Spleen (tissue), 11 donors: Measurements from ENCODE around the gene TWIST1. TPM values are rescaled to one million over a fixed set of nuclear protein-coding genes. Genes with fewer than 3 reads are reported as not detected.

Experiments used
- DNase-seq: peaks from one replicate; pipeline ENCODE4 v3.0.0-alpha.2; 2020
- H3K27ac ChIP-seq, 8 donors: fragments of 200-600 bp; sonication (generic) in 7 of 8; 1 replicate in 4 of 8; 2 replicates in 4 of 8; pipeline versions ENCODE4 v1.5.0 to v1.8.0; 2016 to 2021; ENCODE audit warnings: inconsistent platforms in 4 of 8, mild to moderate bottlenecking in 4 of 8, moderate library complexity in 1 of 8
- H3K27me3 ChIP-seq, 7 donors: fragments of 200-600 bp; sonication (generic) in 6 of 7; replicated peaks in 1 of 7; 1 replicate in 4 of 7; 2 replicates in 3 of 7; pipeline versions ENCODE4 v1.5.0 to v1.8.0; 2016 to 2021; ENCODE audit warnings: inconsistent platforms in 3 of 7, mild to moderate bottlenecking in 1 of 7
- H3K36me3 ChIP-seq, 6 donors: fragments of 200-600 bp; sonication (generic) in 5 of 6; 1 replicate in 4 of 6; 2 replicates in 2 of 6; pipeline versions ENCODE4 v1.5.0 to v1.8.0; 2016 to 2021; ENCODE audit warnings: inconsistent platforms in 2 of 6
- H3K4me1 ChIP-seq, 6 donors: fragments of 200-600 bp; sonication (generic) in 5 of 6; 1 replicate in 3 of 6; 2 replicates in 3 of 6; pipeline versions ENCODE4 v1.5.0 to v1.8.0; 2016 to 2021; ENCODE audit warnings: inconsistent platforms in 3 of 6
- H3K4me3 ChIP-seq, 8 donors: fragments of 200-600 bp; sonication (generic) in 7 of 8; 1 replicate in 4 of 8; 2 replicates in 4 of 8; pipeline versions ENCODE4 v1.5.0 to v1.8.0; 2016 to 2021; ENCODE audit warnings: inconsistent platforms in 4 of 8, mild to moderate bottlenecking in 4 of 8, moderate library complexity in 2 of 8
- H3K9me3 ChIP-seq, 8 donors: fragments of 200-600 bp; sonication (generic) in 7 of 8; 1 replicate in 4 of 8; 2 replicates in 4 of 8; pipeline versions ENCODE4 v1.5.0 to v1.8.0; 2016 to 2021; ENCODE audit warnings: inconsistent platforms in 4 of 8
- CTCF ChIP-seq, 11 experiments: fragments of 200-600 bp in 7 of 11; fragments of 450-650 bp in 4 of 11; sonication (generic) in 4 of 11; IDR thresholded peaks in 8 of 11; conservative IDR thresholded peaks in 3 of 11; 1 replicate in 7 of 11; 2 replicates in 4 of 11; pipeline versions ENCODE4 v1.4.0 to v1.8.0; 2016 to 2021; ENCODE audit warnings: antibody characterized with exemption in 11 of 11, inconsistent platforms in 4 of 11, mild to moderate bottlenecking in 1 of 11
- POLR2A ChIP-seq, 3 donors: fragments of 450-650 bp; IDR thresholded peaks; one replicate each; pipeline ENCODE4 v1.5.1; 2017; ENCODE audit warnings: antibody characterized with exemption in 3 of 3, mild to moderate bottlenecking in 1 of 3
- POLR2AphosphoS5 ChIP-seq, 3 donors: sonication (generic); formaldehyde crosslinking; IDR thresholded peaks; one replicate each; pipeline ENCODE4 v1.5.1; 2017; ENCODE audit warnings: antibody characterized with exemption in 3 of 3
- WGBS, 5 donors: extraction: QIAGEN DNeasy Blood & Tissue Kit in 3 of 5; methylation state at CpG; one replicate each; pipeline versions ENCODE4 v1.1.5 to v1.1.7; 2013 to 2018; 5-methylcytosine and 5-hydroxymethylcytosine counted together
- intact Hi-C: fragments of 100-400 bp; cut with DNase I; formaldehyde crosslinking; loops from one replicate; pipeline ENCODE4 v1.15.0; 2023; ENCODE audit warnings: low total_unique reads
- polyA plus RNA-seq, 3 donors: library from polyadenylated mRNA; stranded (reverse); fragments of 200-250 nt; gene quantifications; one replicate each; pipeline ENCODE4 v1.2.1, GENCODE V29; 2013
- total RNA-seq, 7 donors: library from RNA; depleted of rRNA in 3 of 7; stranded (reverse); fragments of >200 nt in 3 of 7; fragmentation: NEBNext Ultra II Directional in 4 of 7; extraction: Animal tissue kit (Norgen Biotek cat#: 25700) in 4 of 7; gene quantifications; one replicate each; pipeline versions ENCODE4 v1.1.0 to v1.2.1, GENCODE V29; 2016 to 2021
- donor health status: healthy with polysubstance abuse.
- donor health status: DM: no; HTN: no; CAD: no; lungs with moderate emphysema.
- donor health status: DM: no; HTN: no; CAD: no.
- donor health status: Bipolar disorder and iron deficiency.
- donor health status: healthy.
- donor health status: DM: no; HTN: no; CAD: no.
- donor health status: DM: yes; HTN: yes; CAD: no.

TWIST1 gene
- total and polyA plus RNA-seq, 10 donors, result 0.33 TPM; not detected in 9

- DNase-seq, result no peak
- 14 to 22% (median 20%) methylated on average over 11 of the region's 11 CpGs for WGBS, 5 donors
- no peak for TF ChIP-seq POLR2A (IDR thresholded peaks at IDR 0.05)
- TF ChIP-seq POLR2AphosphoS5 (IDR thresholded peaks at IDR 0.05), result no peak
- no peak for TF ChIP-seq CTCF (IDR thresholded peaks at IDR 0.05 in 8 of 11, conservative IDR thresholded peaks at IDR 0.05 in 3 of 11)
- Histone ChIP-seq H3K36me3 (no peaks in the 10 kb centered on the region), H3K27ac (no peak overlapping the region), H3K4me1 (peaks cover 0 to 33% (median 25%) of the 10 kb centered on the region in 6 donors), H3K4me3 (no peak overlapping the region), H3K27me3 (peaks cover 4 to 100% (median 96%) of the 10 kb centered on the region in 7 donors), H3K9me3 (no peaks in the 10 kb centered on the region)
- intact Hi-C loops, result no loop called here
Measured at GRCh38 chr7:19109000-19109946, 8.2 kb downstream of the TWIST1 start.

GRCh38 chr7:19107356-19108146 lies 9.9 kb downstream of the TWIST1 start:
- no peak overlapping the region for H3K27ac ChIP-seq
- TF ChIP-seq POLR2A (IDR thresholded peaks at IDR 0.05) (no peak), CTCF (IDR thresholded peaks at IDR 0.05 in 8 of 11, conservative IDR thresholded peaks at IDR 0.05 in 3 of 11) (no peak), POLR2AphosphoS5 (IDR thresholded peaks at IDR 0.05) (no peak)
- DNase-seq, result no peak
- peak overlapping the region in 4 of 8 donors; percentile 7 to 44 (median 12) for H3K4me3 ChIP-seq
- H3K4me1 ChIP-seq, result peaks cover 0 to 31% (median 25%) of the 10 kb centered on the region in 6 donors
- 2 to 4% (median 2%) methylated on average over 48 of the region's 48 CpGs for WGBS, 5 donors
- peaks cover 4 to 100% (median 86%) of the 10 kb centered on the region in 7 donors for H3K27me3 ChIP-seq
- intact Hi-C loops, result no loop called here
- H3K36me3 ChIP-seq, result no peaks in the 10 kb centered on the region
- no peaks in the 10 kb centered on the region for H3K9me3 ChIP-seq

- 3 to 8% (median 6%) methylated on average over 6 of the region's 6 CpGs for WGBS, 5 donors
- H3K4me1 ChIP-seq, result peaks cover 0 to 26% (median 21%) of the 10 kb centered on the region in 6 donors
- H3K27ac ChIP-seq, result no peak overlapping the region
- DNase-seq, result no peak
- no peak for TF ChIP-seq POLR2A (IDR thresholded peaks at IDR 0.05)
- TF ChIP-seq POLR2AphosphoS5 (IDR thresholded peaks at IDR 0.05), result no peak
- no peak for TF ChIP-seq CTCF (IDR thresholded peaks at IDR 0.05 in 8 of 11, conservative IDR thresholded peaks at IDR 0.05 in 3 of 11)
- H3K4me3 ChIP-seq, result peak overlapping the region in 3 of 8 donors; percentile 7 to 44 (median 12)
- peaks cover 4 to 100% (median 80%) of the 10 kb centered on the region in 7 donors for H3K27me3 ChIP-seq
- intact Hi-C loops, result no loop called here
- no peaks in the 10 kb centered on the region for H3K36me3 ChIP-seq
- no peaks in the 10 kb centered on the region for H3K9me3 ChIP-seq
Measured at GRCh38 chr7:19107081-19107355, 10.4 kb downstream of the TWIST1 start.
